GM12872 (cell line): Measurements from ENCODE around the gene MXRA8.

Experiments
- TF ChIP-seq, protein P1 (sequence below): IDR thresholded peaks from 3 replicates; pipeline ENCODE4 v1.5.1; 2011; ENCODE audit warnings: low read depth, mild to moderate bottlenecking, low read length, moderate library complexity; ENCODE audit not compliant: insufficient read depth

MXRA8 gene

DNA sequence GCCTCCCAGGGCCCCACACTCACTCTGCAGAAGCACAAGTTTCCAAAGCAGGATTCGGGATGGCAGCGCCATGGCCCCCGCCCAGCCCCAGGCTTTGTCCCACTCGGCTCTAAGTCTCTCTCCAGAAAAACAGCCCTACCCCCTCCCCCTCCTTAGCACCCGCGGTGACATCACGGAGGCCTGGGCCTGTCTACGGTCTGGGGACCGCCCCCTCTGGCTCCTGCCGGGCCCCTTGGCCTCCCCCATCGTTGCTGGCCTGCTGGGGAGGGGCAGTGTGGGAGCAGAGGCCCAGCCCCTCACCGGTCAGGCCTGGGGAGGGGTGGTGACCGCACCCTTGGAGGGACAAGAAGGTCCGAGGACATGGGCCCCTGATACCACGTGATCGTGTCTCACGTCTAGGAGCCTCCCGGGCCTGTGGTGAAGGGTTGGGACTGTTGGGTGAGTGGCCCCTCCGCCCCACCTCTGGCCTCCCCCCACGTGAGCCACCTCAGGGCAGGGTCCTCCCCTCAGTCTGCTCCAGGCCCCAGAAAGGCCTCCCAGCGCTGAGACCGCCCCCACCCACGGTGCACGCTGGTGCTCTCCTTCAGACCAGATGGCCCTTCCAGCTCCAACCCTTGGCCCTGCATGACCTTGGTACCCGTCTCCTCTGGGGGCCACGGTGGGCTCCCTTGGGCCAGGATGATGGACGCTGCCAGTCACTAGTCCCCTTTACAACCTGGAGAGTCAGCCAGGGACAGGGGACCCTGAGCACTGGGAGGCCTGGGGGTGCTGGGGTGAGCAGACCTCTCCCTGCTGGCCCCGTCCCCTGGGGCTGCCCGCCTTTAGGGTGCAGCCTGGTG is at the start of gene MXRA8:
MXRA8 (minus strand) TSS at position 123 of the 839 bp plus-strand sequence; CDS start at position 72, 51 bp downstream.
- TF ChIP-seq, protein P1, sequence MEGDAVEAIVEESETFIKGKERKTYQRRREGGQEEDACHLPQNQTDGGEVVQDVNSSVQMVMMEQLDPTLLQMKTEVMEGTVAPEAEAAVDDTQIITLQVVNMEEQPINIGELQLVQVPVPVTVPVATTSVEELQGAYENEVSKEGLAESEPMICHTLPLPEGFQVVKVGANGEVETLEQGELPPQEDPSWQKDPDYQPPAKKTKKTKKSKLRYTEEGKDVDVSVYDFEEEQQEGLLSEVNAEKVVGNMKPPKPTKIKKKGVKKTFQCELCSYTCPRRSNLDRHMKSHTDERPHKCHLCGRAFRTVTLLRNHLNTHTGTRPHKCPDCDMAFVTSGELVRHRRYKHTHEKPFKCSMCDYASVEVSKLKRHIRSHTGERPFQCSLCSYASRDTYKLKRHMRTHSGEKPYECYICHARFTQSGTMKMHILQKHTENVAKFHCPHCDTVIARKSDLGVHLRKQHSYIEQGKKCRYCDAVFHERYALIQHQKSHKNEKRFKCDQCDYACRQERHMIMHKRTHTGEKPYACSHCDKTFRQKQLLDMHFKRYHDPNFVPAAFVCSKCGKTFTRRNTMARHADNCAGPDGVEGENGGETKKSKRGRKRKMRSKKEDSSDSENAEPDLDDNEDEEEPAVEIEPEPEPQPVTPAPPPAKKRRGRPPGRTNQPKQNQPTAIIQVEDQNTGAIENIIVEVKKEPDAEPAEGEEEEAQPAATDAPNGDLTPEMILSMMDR: no peak

- TF ChIP-seq, protein P1: 0 out of 3 replicates have a peak, but pooled peaks have one; percentile 22
Measured at GRCh38 chr1:1407636-1408318, 49.4 kb upstream of the MXRA8 start.

DNA sequence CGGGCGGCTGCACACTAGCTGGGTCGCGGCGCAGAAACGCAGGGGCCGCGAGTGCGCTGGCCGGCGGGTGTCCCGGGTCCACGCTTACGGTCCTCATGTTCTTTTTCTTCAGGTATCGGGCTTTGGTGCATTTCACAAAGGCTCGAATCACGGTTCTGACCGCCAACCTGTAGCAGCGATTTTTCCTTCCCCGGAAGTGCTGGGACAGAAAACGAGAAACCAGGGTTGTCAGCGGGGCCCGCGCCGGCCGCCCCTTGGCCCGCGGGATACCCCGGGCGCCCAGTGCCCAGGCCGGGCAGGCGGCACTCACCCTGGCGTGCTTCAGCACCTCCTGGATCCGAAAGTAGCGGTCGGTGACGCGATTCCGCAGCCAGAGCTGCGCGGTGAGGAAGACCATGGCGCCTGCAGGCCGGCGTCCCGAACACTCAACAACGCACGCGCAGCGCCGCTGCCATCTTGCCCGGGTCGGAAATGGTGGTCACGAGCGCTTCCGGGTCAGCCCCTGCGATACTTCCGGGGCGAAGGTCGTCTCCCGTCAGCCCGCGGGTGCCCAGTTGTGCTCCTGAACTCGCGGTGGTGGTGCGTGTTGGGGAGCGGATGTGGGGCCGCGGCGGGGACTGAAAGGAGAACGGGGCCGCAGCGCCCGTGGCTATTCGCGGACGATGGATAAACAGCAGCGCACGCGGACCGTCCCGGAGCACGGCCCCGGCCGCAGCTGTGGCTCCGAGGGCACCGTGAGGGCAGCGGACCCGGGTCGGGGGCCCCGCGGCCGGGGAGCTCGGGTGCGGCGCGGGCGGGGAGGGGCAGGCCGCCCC is 48.7 kb upstream of the MXRA8 start, which contains the start of gene MRPL20:
MRPL20 (minus strand) TSS at position 473 of the 815 bp plus-strand sequence; CDS start at position 397, 76 bp downstream.
- TF ChIP-seq, protein P1: no peak

DNA sequence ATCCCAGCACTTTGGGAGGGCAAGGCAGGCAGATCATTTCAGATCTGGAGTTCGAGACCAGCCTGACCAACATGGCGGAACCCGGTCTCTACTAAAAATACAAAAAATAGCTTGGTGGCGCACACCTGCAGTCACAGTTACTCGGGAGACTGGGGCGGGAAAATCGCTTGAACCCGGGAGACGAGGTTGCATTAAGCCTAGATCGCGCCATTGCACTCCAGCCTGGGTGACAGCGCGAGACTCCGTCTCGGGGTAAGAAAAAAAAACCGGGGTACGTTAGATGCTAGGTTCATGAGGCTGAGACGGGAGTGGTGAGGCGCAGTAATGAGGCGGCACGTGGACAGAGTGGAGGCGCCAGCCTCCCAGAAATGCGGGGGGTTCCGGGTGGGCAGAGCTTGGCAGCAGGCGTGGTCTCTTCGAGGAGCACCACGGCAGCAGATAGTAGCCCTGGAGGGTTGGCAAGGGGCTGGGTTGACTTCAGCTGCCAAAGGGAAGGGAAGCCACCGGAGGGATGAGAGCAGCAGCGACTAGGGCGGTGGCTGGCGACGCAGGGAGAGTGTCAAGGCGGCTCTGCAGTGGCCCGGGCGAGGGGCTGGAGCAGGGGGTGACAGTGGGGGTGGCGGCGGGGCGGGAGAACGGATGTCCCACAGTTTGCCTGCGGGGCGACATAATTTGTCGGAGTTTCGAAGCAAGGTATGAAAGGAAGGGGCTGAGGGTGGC is 47.9 kb upstream of the MXRA8 start:
- TF ChIP-seq, protein P1: no peak

- TF ChIP-seq, protein P1: no peak
Measured at GRCh38 chr1:1403653-1404052, 45.3 kb upstream of the MXRA8 start.

GRCh38 chr1:1402072-1402900 is 43.9 kb upstream of the MXRA8 start:
- TF ChIP-seq, protein P1: peak; percentile 69
